COLO829 (cell line): Measurements from ENCODE around the gene PTPRA.
"Not testable (repeated sequence)": the region's sequence is repeated elsewhere in the genome, so short reads cannot be mapped to it uniquely, and the experiment has no call there.

Experiments
- DNase-seq: peaks from one replicate; pipeline ENCODE4 v3.0.0; 2012; ENCODE audit warnings: low spot score

PTPRA gene

GRCh38 chr20:3044336-3044965, 171.2 kb downstream of the PTPRA start:
- no peak for DNase-seq

GRCh38 chr20:3045042-3045815, 171.9 kb downstream of the PTPRA start:
- DNase-seq: peak; percentile 61

DNA sequence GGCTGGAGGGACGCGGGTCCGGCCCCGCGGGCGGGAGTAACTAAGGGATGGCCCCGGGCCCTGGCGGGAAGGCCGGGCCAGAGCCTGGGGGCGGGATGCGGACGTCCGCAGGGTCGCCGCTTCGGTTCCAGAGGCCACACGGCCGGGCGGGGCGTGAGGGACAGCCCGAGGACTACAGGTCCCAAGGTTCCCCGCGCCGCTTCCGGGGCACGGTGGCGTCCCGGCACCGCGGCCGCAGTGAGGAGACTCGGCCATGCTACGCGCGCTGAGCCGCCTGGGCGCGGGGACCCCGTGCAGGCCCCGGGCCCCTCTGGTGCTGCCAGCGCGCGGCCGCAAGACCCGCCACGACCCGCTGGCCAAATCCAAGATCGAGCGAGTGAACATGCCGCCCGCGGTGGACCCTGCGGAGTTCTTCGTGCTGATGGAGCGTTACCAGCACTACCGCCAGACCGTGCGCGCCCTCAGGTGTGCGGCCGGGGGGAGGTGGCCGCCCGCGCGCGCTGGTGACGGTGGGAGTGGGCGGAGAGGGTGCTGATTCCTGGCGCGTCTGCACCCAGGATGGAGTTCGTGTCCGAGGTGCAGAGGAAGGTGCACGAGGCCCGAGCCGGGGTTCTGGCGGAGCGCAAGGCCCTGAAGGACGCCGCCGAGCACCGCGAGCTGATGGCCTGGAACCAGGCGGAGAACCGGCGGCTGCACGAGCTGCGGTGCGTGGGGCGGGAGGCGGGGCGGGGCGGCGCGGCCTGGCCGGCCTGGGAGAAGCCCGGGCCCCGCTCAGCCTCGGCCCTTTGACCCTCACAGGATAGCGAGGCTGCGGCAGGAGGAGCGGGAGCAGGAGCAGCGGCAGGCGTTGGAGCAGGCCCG, 172.8 kb downstream of the PTPRA start, which contains the start of gene MRPS26:
TSS of gene MRPS26 (plus strand) at position 237 of the 861 bp plus-strand sequence. CDS start at position 254, 17 bp downstream.
- peak; percentile 92 for DNase-seq

GRCh38 chr20:3046677-3047462, 173.6 kb downstream of the PTPRA start:
- DNase-seq: no peak

DNA sequence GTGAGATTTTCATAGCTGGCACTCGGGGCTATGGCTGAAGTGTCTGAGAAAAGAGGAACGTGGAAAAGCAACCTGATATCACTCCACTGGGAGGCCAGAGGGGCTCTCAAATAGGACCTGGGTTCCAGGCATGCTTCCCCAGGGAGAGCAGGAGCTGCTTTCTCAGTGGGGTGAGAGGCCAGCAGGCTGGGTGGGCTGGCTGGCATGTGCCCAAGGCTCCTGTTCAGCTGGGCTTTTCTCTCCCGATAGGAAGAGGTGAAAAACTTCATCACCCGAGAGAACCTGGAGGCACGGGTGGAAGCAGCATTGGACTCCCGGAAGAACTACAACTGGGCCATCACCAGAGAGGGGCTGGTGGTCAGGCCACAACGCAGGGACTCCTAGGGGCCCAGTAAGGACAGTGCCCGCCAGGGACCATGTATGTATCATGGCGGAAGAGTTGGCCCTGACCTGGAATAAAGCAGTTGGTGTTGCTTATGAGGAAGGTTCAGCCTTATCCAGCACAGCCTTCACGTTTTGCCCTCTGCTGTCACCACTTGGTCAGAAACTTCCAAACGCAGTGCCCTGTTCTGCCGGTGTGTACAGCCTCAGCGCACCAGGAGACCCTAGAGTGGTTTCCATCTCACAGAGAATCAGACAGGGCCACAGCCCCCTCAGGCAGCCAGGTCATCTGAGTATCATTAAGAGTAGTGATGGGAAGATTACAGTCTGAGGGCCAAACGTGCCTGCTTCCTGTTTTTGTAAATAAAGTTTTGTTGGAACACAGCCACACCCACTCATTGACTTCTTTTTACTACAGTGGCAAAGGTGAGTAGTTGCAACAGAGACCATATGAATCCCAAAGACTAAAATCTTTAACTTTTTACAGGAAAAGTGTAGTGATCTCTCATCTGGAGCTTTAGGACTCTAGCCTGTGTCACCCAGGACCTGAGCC, 174.5 kb downstream of the PTPRA start:
- DNase-seq: no peak

DNA sequence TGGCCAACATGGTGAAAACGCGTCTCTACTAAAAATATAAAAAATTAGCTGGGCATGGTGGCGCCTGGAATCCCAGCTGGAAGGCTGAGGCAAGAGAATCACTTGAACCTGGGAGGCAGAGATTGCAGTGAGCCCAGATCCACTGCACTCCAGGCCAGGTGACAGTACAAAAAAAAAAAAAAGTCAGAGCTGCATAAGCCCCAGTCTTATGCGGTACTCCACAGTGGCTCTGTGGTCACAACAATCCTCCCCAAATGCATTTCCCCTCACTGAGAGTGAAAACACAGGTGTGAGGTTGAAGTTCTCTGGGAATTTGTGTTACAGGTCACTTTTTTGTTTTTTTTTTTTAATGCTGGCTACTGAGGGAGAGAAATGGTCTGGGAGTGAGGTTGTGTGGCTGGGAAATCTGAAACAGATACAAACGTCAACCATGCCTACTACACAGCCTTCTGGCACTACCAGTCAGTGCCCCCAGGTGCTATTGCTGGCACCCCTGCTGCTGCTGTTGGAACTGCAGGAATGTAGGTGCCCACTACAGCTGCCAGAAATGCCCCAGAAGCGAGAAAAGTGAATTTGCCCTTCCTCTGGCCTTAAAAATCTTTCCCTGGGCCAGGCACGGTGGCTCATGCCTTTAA, 178.2 kb downstream of the PTPRA start:
- no peak for DNase-seq

- DNase-seq: no peak
Observed at GRCh38 chr20:3059489-3059888, 186.2 kb downstream of the PTPRA start.

- not testable (repeated sequence) for DNase-seq
Observed at GRCh38 chr20:3064119-3064518, 190.8 kb downstream of the PTPRA start.

- no peak for DNase-seq
Observed at GRCh38 chr20:3067139-3068014, 194.1 kb downstream of the PTPRA start.

- DNase-seq: no peak
Observed at GRCh38 chr20:3068075-3068474, 194.8 kb downstream of the PTPRA start.

- DNase-seq: no peak
Observed at GRCh38 chr20:3068986-3069900, 196.0 kb downstream of the PTPRA start.

GRCh38 chr20:3070725-3071124, 197.4 kb downstream of the PTPRA start:
- DNase-seq: no peak

GRCh38 chr20:3071266-3071609, 198.0 kb downstream of the PTPRA start:
- DNase-seq: no peak

DNA sequence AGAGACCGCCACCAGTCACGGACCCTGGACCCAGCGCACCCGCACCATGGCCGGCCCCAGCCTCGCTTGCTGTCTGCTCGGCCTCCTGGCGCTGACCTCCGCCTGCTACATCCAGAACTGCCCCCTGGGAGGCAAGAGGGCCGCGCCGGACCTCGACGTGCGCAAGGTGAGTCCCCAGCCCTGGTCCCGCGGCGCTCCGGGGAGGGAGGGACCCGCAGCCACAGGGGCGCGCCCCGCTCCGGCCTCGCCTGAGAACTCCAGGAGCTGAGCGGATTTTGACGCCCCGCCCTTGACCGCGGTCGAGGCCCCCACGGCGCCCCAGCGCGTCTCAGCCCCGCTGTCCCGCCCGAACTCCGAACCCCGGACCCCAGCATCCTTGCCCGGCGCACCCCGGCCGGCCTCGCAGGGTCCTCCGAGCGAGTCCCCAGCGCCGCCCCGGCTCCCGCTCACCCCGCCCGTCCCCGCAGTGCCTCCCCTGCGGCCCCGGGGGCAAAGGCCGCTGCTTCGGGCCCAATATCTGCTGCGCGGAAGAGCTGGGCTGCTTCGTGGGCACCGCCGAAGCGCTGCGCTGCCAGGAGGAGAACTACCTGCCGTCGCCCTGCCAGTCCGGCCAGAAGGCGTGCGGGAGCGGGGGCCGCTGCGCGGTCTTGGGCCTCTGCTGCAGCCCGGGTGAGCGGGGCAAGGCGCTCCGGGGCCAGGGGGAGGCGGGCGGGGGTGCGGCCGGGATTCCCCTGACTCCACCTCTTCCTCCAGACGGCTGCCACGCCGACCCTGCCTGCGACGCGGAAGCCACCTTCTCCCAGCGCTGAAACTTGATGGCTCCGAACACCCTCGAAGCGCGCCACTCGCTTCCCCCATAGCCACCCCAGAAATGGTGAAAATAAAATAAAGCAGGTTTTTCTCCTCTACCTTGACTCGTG, 198.6 kb downstream of the PTPRA start, which contains the start of gene OXT:
TSS of gene OXT (plus strand) at position 11 of the 920 bp plus-strand sequence. CDS start at position 47, 36 bp downstream.
- DNase-seq: no peak

DNA sequence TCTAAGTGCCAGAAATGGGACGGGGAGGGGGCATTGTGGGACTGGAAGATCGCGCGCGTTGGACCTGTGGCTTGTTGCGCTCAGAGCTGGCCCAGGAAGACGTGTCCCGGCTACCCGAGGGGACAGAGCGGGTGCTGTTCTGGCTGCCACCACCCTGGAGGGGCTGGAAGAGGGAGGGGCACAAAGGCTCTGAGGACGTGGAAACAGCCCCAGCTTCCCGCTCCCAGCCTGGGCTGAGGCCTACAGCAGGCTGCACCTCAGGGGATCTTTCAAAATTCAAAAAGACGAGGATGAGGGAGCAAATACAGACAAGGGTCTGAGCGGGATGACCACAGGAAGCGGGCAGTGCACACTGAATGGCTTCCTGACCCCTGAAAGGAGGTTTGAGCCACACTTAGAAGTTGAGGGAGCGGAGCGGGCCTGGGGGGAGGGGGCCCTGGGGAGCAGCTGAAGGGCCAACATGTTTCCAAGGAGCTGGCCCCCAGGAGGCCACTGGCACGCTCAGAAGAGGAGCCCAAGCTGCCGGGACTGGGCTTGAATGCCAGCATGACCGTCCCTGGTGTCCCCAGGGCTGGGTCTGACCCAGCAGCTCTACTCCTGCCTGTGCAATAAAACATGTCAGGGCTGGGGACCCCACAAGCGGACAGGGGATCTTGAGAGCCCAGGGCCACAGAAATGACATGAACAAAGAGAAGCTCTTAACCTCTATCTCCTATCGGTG, 199.4 kb downstream of the PTPRA start:
- no peak for DNase-seq

DNA sequence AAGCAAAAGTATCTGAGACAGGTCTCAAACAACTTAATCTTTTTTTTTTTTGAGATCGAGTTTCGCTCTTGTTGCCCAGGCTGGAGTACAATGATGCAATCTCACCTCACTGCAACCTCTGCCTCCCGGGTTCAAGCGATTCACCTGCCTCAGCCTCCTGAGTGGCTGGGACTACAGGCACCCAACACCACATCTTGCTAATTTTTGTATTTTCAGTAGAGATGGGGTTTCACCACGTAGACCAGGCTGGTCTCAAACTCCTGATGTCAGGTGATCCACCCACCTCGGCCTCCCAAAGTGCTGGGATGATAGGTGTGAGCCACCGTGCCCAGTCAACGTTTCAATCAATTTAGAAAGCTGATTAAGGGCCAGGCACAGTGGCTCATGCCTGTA, 200.0 kb downstream of the PTPRA start:
- DNase-seq: not testable (repeated sequence)
